ENCODE measurements around the gene RGS3. TPM values are rescaled to one million over a fixed set of nuclear protein-coding genes. Genes with fewer than 3 reads are reported as not detected.

RGS3 gene
- total RNA-seq, 1 experiment from 2014 or later: 39.4 TPM

DNA sequence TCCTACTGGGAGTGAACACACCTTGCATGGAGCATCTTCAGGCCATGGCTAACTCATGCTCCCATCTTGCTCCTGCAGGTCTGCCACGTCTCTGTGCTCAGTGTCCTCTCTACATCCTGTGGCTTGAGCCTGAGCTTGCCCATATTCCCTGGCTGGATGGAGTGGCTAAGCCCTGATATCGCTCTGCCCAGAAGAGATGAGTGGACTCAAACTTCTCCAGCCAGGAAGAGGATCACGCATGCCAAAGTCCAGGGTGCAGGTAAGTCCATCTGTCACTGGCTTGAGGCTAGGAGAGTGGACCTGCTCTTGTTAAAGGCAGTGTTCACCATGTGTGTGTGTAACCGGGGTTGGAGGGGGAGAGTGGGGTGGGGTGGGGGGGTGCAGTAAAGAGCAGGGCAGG is 1.6 kb upstream of the RGS3 start:
- no peaks in the 10 kb centered on the region for H3K27me3 ChIP-seq (ENCODE audit: insufficient read depth, low read length)
- H3K27ac ChIP-seq (ENCODE audit: low read depth, low read length): no peak overlapping the region
- CTCF ChIA-PET: interaction anchor here (1.5 kb wide), 1 partner anchor 177 kb away, joined by 4 read pairs; no protein-coding TSS in a partner anchor
- RAD21 ChIA-PET (ENCODE audit: low non-redundant PET in 1 of 2, low total read pairs in 2 of 2, uncharacterized antibody in 2 of 2, unreplicated experiment in 2 of 2): no interaction called here
- no peaks in the 10 kb centered on the region for H3K9me3 ChIP-seq (ENCODE audit: control insufficient read depth in 1 of 2, insufficient read depth in 1 of 2, low read depth in 1 of 2, low read length in 2 of 2)
- no peak overlapping the region for H3K4me2 ChIP-seq (ENCODE audit: low read length)
- peaks cover 33% of the 10 kb centered on the region for H3K79me2 ChIP-seq (ENCODE audit: insufficient read depth, low read length)
- ATAC-seq (no peak), DNase-seq (ENCODE audit: low read depth, low spot score) (no peak)
- H3K36me3 ChIP-seq (ENCODE audit: control insufficient read depth in 1 of 2, insufficient read depth in 2 of 2, low read length in 2 of 2): 0 out of 4 replicates have a peak, but pooled peaks cover 0 to 4% of the 10 kb centered on the region in 2 experiments
- peaks cover 18 to 31% of the 10 kb centered on the region in 2 experiments; a peak in 3 of 4 replicates for H3K4me1 ChIP-seq (ENCODE audit: control insufficient read depth in 1 of 2, insufficient read depth in 2 of 2, low read length in 2 of 2)
- no peak overlapping the region for H3K9ac ChIP-seq (ENCODE audit: low read length)
- no peaks in the 10 kb centered on the region for H3K9me2 ChIP-seq (ENCODE audit: insufficient read depth)
- H2AFZ ChIP-seq (ENCODE audit: low read depth, low read length, poor library complexity, severe bottlenecking): no peak overlapping the region
- BruUV-seq (replicated peaks): no TSS peak
- H4K20me1 ChIP-seq (ENCODE audit: insufficient read depth): no peaks in the 10 kb centered on the region
- TF ChIP-seq TCF7L2 (IDR thresholded peaks at IDR 0.05; ENCODE audit: borderline replicate concordance, extremely low read depth, insufficient read depth, insufficient read length) (no peak), ZFX (IDR thresholded peaks at IDR 0.05) (no peak), POLR2AphosphoS5 (IDR thresholded peaks at IDR 0.05; ENCODE audit: low read depth, low read length) (no peak), POLR2A (IDR thresholded peaks at IDR 0.05; ENCODE audit: borderline replicate concordance, extremely low read depth, insufficient read depth, insufficient read length) (no peak), CBX3 (IDR thresholded peaks at IDR 0.05; ENCODE audit: low read depth) (no peak), ELF1 (IDR thresholded peaks at IDR 0.05; ENCODE audit: borderline replicate concordance, low read depth) (no peak), CEBPB (IDR thresholded peaks at IDR 0.05; ENCODE audit: low read depth) (no peak), ZNF274 (IDR thresholded peaks at IDR 0.05; ENCODE audit: low read depth, low read length) (no peak), FOSL1 (IDR thresholded peaks at IDR 0.05; ENCODE audit: low read depth) (no peak), SRF (IDR thresholded peaks at IDR 0.05; ENCODE audit: low read depth) (no peak), RAD21 (IDR thresholded peaks at IDR 0.05; ENCODE audit: low read depth) (no peak), EGR1 (IDR thresholded peaks at IDR 0.05; ENCODE audit: low read depth) (no peak), EZH2phosphoT487 (IDR thresholded peaks at IDR 0.05; ENCODE audit: borderline replicate concordance) (no peak), YY1 (IDR thresholded peaks at IDR 0.05; ENCODE audit: extremely low read depth, insufficient replicate concordance, low read depth, low read length) (no peak)
- TF ChIP-seq, protein P1, sequence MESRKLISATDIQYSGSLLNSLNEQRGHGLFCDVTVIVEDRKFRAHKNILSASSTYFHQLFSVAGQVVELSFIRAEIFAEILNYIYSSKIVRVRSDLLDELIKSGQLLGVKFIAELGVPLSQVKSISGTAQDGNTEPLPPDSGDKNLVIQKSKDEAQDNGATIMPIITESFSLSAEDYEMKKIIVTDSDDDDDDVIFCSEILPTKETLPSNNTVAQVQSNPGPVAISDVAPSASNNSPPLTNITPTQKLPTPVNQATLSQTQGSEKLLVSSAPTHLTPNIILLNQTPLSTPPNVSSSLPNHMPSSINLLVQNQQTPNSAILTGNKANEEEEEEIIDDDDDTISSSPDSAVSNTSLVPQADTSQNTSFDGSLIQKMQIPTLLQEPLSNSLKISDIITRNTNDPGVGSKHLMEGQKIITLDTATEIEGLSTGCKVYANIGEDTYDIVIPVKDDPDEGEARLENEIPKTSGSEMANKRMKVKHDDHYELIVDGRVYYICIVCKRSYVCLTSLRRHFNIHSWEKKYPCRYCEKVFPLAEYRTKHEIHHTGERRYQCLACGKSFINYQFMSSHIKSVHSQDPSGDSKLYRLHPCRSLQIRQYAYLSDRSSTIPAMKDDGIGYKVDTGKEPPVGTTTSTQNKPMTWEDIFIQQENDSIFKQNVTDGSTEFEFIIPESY (IDR thresholded peaks at IDR 0.05; ENCODE audit: extremely low read depth, insufficient replicate concordance, low read length): no peak
- TF ChIP-seq, protein P2, sequence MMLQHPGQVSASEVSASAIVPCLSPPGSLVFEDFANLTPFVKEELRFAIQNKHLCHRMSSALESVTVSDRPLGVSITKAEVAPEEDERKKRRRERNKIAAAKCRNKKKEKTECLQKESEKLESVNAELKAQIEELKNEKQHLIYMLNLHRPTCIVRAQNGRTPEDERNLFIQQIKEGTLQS (IDR thresholded peaks at IDR 0.05): no peak
- TF ChIP-seq, protein P3, sequence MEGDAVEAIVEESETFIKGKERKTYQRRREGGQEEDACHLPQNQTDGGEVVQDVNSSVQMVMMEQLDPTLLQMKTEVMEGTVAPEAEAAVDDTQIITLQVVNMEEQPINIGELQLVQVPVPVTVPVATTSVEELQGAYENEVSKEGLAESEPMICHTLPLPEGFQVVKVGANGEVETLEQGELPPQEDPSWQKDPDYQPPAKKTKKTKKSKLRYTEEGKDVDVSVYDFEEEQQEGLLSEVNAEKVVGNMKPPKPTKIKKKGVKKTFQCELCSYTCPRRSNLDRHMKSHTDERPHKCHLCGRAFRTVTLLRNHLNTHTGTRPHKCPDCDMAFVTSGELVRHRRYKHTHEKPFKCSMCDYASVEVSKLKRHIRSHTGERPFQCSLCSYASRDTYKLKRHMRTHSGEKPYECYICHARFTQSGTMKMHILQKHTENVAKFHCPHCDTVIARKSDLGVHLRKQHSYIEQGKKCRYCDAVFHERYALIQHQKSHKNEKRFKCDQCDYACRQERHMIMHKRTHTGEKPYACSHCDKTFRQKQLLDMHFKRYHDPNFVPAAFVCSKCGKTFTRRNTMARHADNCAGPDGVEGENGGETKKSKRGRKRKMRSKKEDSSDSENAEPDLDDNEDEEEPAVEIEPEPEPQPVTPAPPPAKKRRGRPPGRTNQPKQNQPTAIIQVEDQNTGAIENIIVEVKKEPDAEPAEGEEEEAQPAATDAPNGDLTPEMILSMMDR (IDR thresholded peaks at IDR 0.05 in 2 of 3, conservative IDR thresholded peaks at IDR 0.05 in 1 of 3; ENCODE audit: borderline replicate concordance in 1 of 3, insufficient read depth in 1 of 3, low read depth in 2 of 3, low read length in 2 of 3): no peak
- H3K4me3 ChIP-seq (replicated peaks in 1 of 2; ENCODE audit: low read depth in 1 of 2, low read length in 2 of 2): no peak overlapping the region
- intact Hi-C loops (cut with micrococcal nuclease): no loop called here
- POLR2A ChIA-PET: no interaction called here
